ENCODE data around the gene THSD4.

THSD4 gene

DNA sequence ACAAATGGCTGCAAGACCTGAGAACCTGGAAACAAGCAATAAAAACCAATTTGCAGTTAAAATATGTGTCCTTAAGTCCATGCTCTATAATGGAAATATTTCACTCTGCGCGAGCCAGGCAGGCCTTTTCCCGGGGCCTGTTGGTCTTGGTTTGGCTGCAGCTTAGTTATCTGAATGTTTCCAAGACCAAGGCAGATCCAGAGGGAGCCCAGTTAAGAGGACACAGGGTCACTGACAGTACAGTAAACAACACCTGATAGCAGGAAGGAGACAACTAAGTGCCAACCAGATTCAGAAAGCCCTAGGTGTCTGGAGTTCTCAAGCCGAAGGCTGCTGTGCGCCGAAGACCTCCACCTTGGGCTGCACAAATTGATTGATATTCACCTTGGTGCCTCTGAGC is 32.8 kb downstream of the THSD4 start:
- no peak overlapping the region for H3K4me3 ChIP-seq
- no peak overlapping the region for H3K27ac ChIP-seq
- DNase-seq (ENCODE audit: low spot score), result no peak
- TF ChIP-seq, protein P1, sequence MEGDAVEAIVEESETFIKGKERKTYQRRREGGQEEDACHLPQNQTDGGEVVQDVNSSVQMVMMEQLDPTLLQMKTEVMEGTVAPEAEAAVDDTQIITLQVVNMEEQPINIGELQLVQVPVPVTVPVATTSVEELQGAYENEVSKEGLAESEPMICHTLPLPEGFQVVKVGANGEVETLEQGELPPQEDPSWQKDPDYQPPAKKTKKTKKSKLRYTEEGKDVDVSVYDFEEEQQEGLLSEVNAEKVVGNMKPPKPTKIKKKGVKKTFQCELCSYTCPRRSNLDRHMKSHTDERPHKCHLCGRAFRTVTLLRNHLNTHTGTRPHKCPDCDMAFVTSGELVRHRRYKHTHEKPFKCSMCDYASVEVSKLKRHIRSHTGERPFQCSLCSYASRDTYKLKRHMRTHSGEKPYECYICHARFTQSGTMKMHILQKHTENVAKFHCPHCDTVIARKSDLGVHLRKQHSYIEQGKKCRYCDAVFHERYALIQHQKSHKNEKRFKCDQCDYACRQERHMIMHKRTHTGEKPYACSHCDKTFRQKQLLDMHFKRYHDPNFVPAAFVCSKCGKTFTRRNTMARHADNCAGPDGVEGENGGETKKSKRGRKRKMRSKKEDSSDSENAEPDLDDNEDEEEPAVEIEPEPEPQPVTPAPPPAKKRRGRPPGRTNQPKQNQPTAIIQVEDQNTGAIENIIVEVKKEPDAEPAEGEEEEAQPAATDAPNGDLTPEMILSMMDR (IDR thresholded peaks at IDR 0.05), result no peak

DNA sequence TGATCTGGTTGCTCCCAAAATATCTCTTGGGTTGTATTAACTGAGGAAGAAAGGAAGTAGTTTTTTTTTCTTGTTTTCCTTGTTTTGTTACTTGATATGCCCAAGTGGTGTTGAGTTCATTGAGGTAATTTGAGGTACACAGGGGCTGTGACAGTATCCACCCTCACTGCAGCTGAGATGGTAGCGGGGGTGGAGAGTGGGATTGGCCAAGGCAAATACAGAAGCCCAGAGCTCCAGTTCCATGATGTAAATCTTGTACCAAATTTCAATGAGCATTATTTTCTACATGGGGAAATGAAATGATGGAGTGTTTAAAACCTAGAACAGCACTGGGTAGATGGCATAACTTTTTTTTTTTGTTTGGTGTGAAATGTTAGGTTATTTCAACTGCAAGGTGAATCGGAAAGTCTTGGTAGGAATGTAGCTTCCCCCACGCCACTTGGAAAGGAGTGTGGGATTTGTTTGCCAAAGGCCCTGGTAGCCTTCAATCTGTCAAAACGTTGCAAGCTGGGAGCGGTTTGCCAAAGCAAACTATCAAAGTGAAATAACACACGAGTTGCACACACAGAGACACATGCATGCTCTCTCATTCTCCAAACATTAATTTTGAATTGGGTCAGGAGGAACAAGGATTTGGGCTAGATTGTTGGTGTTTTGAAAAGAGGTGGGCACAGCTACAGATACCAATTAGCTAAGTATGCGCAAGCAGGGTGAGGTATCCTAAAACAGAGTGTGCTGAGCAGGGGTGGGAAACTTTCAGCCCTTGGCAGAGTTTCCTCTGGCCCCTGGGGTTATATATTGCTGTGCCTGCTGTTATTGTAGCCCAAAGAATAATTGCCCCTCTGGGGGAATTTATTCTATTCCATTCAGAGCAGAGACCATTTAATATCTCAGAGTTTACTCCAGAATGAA is 34.6 kb downstream of the THSD4 start:
- TF ChIP-seq, protein P1 (IDR thresholded peaks at IDR 0.05), result no peak
- no peak for DNase-seq (ENCODE audit: low spot score)
- H3K4me3 ChIP-seq, result peak overlapping the region; percentile 28
- H3K27ac ChIP-seq, result peak overlapping the region in 1 of 2 donors; percentile 22

DNA sequence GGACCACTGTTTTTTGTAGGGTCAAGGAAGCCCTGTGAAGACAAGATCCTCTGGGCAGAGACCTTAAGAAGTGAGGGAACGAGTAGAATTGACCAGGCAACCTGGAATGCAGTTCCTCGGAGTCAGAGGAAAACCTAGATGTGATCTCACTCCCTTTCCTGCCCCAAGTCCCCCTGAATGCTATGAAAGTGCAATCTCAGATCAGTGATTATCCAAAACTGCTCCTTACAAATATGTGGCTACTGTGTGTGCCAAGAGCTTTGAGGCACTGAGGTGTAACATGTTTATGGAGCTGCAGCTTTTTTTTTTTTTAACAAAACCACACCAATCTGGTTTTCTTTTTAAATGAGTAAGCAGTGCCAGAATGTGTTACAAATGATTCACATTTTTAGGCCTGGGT is 35.8 kb downstream of the THSD4 start:
- TF ChIP-seq, protein P1 (IDR thresholded peaks at IDR 0.05), result no peak
- Histone ChIP-seq H3K27ac (no peak overlapping the region), H3K4me3 (no peak overlapping the region)
- no peak for DNase-seq (ENCODE audit: low spot score)

DNA sequence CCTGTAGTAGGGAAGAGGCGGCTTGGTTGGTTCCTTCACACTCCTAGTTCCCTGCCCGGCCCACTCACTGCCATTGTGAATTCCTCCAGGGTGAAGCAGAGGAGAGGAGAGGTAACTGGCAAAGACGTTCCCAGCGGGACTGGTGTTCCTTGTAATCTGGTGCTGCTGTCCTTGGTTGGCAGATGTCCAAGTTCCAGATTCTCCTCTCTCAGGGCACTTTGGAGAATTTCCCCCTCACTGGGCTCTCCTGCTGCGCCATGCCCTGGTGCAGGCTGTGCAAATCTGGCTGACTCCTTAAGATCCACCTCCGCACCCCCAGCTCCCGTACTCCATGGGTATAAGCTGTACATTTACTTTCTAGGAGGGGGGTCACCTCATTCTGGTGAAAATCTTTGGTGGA is 37.3 kb downstream of the THSD4 start:
- no peak overlapping the region for H3K27ac ChIP-seq
- TF ChIP-seq, protein P1 (IDR thresholded peaks at IDR 0.05), result no peak
- H3K4me3 ChIP-seq, result no peak overlapping the region
- DNase-seq (ENCODE audit: low spot score), result no peak

DNA sequence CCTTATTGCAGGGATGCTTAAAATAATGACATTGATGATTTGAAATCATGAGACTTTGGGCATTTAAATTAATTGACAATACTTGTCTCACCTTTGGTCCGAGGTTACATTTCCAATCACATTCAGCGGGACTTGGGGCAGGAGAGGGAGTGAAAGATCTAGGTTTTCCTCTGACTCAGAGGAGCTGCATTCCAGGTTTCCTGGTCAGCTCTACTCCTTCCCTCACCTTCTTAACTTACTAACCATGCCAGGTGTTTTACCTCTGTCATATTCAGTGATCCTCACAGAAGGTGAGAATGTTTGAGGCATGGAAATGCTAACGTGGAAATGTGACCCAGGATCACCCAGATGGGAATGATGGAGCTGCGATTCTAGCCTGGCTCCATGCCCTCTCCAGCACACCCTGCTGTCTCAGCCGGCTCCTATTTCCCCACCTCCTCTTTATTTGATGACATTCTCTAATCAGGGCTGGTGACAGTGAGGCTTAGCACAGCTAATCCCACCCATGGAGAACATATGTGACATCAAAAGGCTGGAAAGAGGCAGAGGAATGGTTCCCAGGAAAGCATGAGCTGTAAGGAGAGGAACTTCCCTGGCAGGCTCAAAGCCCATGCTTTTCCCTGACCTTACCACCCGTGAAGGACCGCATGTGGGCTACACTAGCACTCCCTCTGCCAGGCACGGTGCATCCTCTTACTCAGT is 38.7 kb downstream of the THSD4 start:
- TF ChIP-seq, protein P1 (IDR thresholded peaks at IDR 0.05), result no peak
- no peak overlapping the region for H3K27ac ChIP-seq
- H3K4me3 ChIP-seq, result no peak overlapping the region
- DNase-seq (ENCODE audit: low spot score), result no peak

DNA sequence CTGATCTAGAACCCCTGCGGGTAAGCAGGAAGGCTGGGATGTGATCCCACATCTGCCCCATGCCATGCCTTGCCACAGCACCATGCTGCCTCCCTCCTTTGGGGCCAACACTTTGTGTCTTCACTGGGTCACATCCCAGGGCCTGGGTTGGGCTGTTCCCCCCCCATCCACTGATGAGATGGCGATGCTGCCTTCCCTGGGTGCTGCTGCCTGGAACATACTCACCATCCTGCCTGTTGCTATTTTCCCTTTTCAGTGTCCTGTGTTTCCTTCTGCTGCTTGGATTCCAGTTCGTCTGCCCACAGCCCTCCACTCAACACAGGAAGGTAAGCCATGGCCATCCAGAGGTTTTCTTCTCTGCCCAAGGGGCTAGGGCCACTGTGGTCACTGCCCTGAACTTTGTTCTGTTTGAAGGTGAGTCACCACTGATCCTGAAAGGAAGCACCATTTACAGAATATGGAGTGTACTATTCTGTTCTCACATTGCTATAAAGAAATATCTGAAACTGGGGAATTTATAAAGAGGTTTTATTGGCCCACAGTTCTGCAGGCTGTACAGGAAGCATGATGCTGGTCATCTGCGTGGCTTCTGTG is 39.4 kb downstream of the THSD4 start:
- TF ChIP-seq, protein P1 (IDR thresholded peaks at IDR 0.05), result no peak
- no peak overlapping the region for H3K4me3 ChIP-seq
- H3K27ac ChIP-seq, result no peak overlapping the region
- no peak for DNase-seq (ENCODE audit: low spot score)
